ENCODE results near the gene KIAA1755. TPM values are rescaled to one million over a fixed set of nuclear protein-coding genes. Genes with fewer than 3 reads are reported as not detected.

Gene KIAA1755
- total and polyA plus RNA-seq, 11 donors, result 2.1 to 6.7 (median 3.5) TPM

DNA sequence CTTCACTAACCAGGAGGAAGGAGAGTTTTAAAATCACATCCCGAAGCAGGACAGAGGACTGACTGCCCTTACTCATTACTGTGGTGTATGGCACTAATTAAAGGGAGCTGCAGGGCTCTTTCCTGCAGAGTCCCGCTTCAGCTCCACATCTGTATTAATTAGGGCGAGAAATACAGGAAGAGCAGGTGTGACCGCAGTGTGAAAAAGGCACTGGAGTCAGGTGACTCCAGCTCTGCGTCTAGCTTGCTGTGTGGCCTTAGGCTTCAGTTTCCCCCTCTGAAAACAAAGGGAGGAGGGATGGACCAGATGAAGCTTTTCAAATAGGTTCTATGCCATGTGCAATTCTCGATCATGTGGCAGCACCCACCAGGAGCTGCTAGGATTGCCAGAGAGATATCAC lies 34.0 kb downstream of the KIAA1755 start:
- no peak for TF ChIP-seq CTCF (IDR thresholded peaks at IDR 0.05)
- no peak for TF ChIP-seq POLR2A (IDR thresholded peaks at IDR 0.05)
- H3K27me3 ChIP-seq, result no peaks in the 10 kb centered on the region
- H3K4me1 ChIP-seq, result peaks cover 0 to 6% (median 0%) of the 10 kb centered on the region in 12 donors
- ATAC-seq (no peak), DNase-seq (peak in 1 of 5 donors; percentile 5)
- no peaks in the 10 kb centered on the region for H3K9me3 ChIP-seq
- peaks cover 0 to 23% (median 0%) of the 10 kb centered on the region in 9 donors for H3K36me3 ChIP-seq
- WGBS, 4 donors, result 76 to 87% (median 83%) methylated on average over 6 of the region's 6 CpGs
- H3K4me3 ChIP-seq, result no peak overlapping the region
- no peak overlapping the region for H3K27ac ChIP-seq
- intact Hi-C loops (cut with DNase I), result loop anchor here (5.0 to 10.0 kb wide), 11 partner anchors 96 to 662 kb away; partner anchors contain the start of gene VSTM2L (in 1 of the 10)

DNA sequence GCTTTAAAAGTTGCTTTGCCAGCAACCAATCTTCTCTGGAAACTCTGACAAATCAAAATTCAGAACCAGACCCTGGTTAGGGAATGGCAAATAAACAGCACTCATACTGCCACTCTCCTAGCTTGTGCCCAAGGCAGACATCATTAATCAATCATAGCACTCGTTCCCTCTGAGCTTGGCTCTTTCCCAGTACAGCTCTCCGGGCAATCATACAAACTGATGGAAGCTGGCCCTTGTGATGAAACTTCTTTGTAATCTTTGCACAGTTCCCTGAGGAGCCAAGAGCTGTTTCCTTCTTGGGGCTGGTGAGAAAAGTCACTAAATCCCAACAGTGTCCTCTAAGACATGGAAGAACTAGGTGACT lies 34.7 kb downstream of the KIAA1755 start:
- intact Hi-C loops (cut with DNase I), result loop anchor here (5.0 to 10.0 kb wide), 11 partner anchors 96 to 661 kb away; partner anchors contain the start of gene VSTM2L (in 1 of the 10)
- no peak for DNase-seq
- no peak for TF ChIP-seq POLR2A (IDR thresholded peaks at IDR 0.05)
- no peak for TF ChIP-seq CTCF (IDR thresholded peaks at IDR 0.05)

GRCh38 chr20:38225240-38225899 lies 35.2 kb downstream of the KIAA1755 start:
- DNase-seq (peak in 1 of 5 donors; percentile 9), ATAC-seq (no peak)
- Histone ChIP-seq H3K27me3 (no peaks in the 10 kb centered on the region), H3K4me1 (peaks cover 0 to 7% (median 0%) of the 10 kb centered on the region in 12 donors), H3K9me3 (no peaks in the 10 kb centered on the region), H3K36me3 (peaks cover 0 to 23% (median 0%) of the 10 kb centered on the region in 9 donors), H3K27ac (no peak overlapping the region), H3K4me3 (no peak overlapping the region)
- TF ChIP-seq POLR2A (IDR thresholded peaks at IDR 0.05) (no peak), CTCF (IDR thresholded peaks at IDR 0.05) (no peak)
- intact Hi-C loops (cut with DNase I), result loop anchor here (5.0 to 10.0 kb wide), 11 partner anchors 97 to 661 kb away; partner anchors contain the start of gene VSTM2L (in 1 of the 10)
- WGBS, 4 donors, result 85 to 92% (median 90%) methylated on average over 8 of the region's 8 CpGs

More for the DNA sequence above, 34.7 kb downstream of the KIAA1755 start:
- Histone ChIP-seq H3K36me3 (peaks cover 0 to 23% (median 0%) of the 10 kb centered on the region in 9 donors), H3K4me1 (peaks cover 0 to 4% (median 0%) of the 10 kb centered on the region in 12 donors), H3K27me3 (no peaks in the 10 kb centered on the region), H3K9me3 (no peaks in the 10 kb centered on the region), H3K4me3 (no peak overlapping the region), H3K27ac (no peak overlapping the region)
- no peak for ATAC-seq
- 42 to 61% (median 56%) methylated on average over 2 of the region's 2 CpGs for WGBS, 4 donors

- TF ChIP-seq CTCF (IDR thresholded peaks at IDR 0.05) (no peak), POLR2A (IDR thresholded peaks at IDR 0.05) (no peak)
- DNase-seq, result peak in 1 of 5 donors; percentile 7
- H3K4me1 ChIP-seq, result peaks cover 0 to 7% (median 0%) of the 10 kb centered on the region in 12 donors
- H3K27me3 ChIP-seq, result no peaks in the 10 kb centered on the region
- no peak overlapping the region for H3K4me3 ChIP-seq
- intact Hi-C loops (cut with DNase I), result loop anchor here in 9 of 10 donors (5.0 to 10.0 kb wide), 12 partner anchors 52 to 662 kb away; partner anchors contain the start of genes TGM2 (in 3 of the 9) and VSTM2L (in 1 of the 9)
- 79 to 89% (median 85%) methylated on average over 10 of the region's 10 CpGs for WGBS, 4 donors
- H3K9me3 ChIP-seq, result no peaks in the 10 kb centered on the region
- ATAC-seq, result no peak
- H3K27ac ChIP-seq, result no peak overlapping the region
- H3K36me3 ChIP-seq, result peaks cover 0 to 23% (median 0%) of the 10 kb centered on the region in 9 donors
Measured at GRCh38 chr20:38224531-38224930, 36.0 kb downstream of the KIAA1755 start.

All from heart left ventricle (tissue), 16 donors.